HUES6 (cell line): Measurements from ENCODE around the gene ATR.
"Not testable (repeated sequence)": the region's sequence is repeated elsewhere in the genome, so short reads cannot be mapped to it uniquely, and the experiment has no call there.

Source experiments
- H3K27ac ChIP-seq: 2 replicates; pipeline ENCODE4 v1.7.0; 2013; ENCODE audit warnings: low read depth, mild to moderate bottlenecking, low read length, inconsistent platforms
- H3K27me3 ChIP-seq: 2 replicates; pipeline ENCODE4 v1.6.1; 2013; ENCODE audit warnings: low read length; ENCODE audit not compliant: control insufficient read depth, insufficient read depth
- H3K36me3 ChIP-seq: 2 replicates; pipeline ENCODE4 v1.6.1; 2013; ENCODE audit warnings: low read length; ENCODE audit not compliant: control insufficient read depth, insufficient read depth
- H3K4me1 ChIP-seq: 2 replicates; pipeline ENCODE4 v1.6.1; 2013; ENCODE audit warnings: low read length; ENCODE audit not compliant: control insufficient read depth, insufficient read depth
- H3K4me3 ChIP-seq: 2 replicates; pipeline ENCODE4 v1.5.1; 2013; ENCODE audit warnings: low read depth, low read length
- H3K9ac ChIP-seq: one replicate; pipeline ENCODE4 v1.6.1; 2013; ENCODE audit warnings: mild to moderate bottlenecking, low read length
- H3K9me3 ChIP-seq: 2 replicates; pipeline ENCODE4 v1.6.1; 2013; ENCODE audit warnings: low read depth, low read length; ENCODE audit not compliant: control insufficient read depth, insufficient read depth

ATR gene

DNA sequence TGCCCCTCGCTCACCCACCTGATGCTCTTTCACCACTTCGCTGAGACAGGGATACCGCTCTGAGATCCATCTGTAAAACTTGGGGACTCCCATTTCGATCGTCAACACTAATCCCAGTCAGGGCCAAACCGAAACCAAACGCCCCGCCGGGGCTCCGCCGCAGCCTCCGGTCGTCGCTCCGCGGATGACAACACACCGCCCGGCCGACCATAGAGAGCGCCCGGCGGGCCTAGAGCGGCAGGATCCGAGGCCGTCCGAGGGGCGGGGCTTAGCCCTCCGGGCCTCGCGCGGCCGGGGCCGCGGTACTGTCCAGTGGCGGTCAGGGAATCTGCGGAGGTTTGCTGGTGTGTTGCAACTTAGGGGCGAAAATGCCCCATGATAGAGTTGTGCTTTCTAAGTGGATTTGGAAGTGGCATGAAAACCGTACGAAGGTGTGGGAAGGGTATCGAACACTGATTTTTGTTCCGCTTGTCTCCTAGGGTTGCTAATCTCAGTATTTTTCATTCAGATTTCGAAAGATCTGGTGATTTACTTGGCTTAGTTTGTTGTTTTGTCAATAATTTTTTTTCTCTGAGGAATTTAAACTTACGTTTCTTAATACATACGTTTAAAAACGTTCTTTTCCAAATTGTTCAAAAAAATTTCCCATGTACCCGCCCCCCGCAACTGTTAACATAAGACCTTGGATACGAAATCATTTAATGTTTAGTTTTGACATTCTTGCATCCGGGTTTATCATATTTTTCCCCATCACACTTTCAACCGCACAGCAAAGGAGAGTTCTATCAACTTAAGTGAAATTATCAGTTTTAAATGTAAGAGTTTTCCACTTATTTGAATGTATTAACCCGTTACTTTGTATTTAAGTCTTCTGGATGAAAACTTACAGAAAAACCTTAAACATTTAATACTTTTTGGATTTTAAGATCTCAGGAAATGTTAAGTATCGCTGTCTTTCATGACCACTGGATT, 130.4 kb downstream of the ATR start, which contains the start of gene XRN1:
XRN1 (minus strand) TSS at position 186 of the 972 bp plus-strand sequence; CDS start at position 93, 93 bp downstream.
- Histone ChIP-seq H3K36me3 (no peaks in the 10 kb centered on the region; the same call in none of the 2 replicates), H3K4me1 (peaks cover 3% of the 10 kb centered on the region; the same call in 1 of the 2 replicates), H3K27ac (peak within 1 kb of the TSS; percentile 52; the same call in 1 of the 2 replicates), H3K27me3 (no peaks in the 10 kb centered on the region), H3K4me3 (peak within 1 kb of the TSS; percentile 95), H3K9me3 (0 out of 2 replicates have a peak, but pooled peaks cover 1% of the 10 kb centered on the region), H3K9ac (peak within 1 kb of the TSS; percentile 88)

DNA sequence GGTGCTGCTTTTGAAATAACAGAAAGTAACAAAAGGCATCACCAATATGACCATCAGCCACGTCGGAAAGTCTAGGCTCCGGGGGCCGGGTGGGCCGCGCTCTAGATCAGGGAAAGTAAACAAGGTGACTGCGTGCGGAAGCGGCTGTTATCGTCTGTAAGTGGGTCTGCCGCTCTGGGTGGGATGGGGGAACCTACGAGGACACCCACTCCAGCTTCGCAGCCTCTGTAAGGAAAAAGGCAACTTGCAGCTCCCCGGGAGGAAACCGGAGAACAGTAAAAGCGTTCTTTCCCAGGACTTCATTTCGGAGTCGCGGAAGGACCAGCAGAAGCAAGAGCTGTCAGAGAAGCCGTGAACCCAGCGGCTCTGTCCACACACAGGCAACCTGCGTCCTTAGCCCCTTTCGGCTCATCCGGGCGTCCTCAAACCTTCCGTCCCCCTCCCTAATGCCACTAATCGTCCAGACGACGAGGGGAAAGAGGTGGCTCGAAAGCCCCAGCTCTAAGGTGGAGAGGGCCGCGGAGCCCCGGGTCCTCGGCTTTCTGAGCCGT, 131.2 kb downstream of the ATR start:
- no peaks in the 10 kb centered on the region for H3K27me3 ChIP-seq
- H3K9ac ChIP-seq = peak overlapping the region; percentile 88
- 0 out of 2 replicates have a peak, but pooled peaks cover 4% of the 10 kb centered on the region for H3K9me3 ChIP-seq
- H3K27ac ChIP-seq = peak overlapping the region; percentile 52; the same call in 1 of the 2 replicates
- H3K4me1 ChIP-seq = peaks cover 3% of the 10 kb centered on the region; the same call in 1 of the 2 replicates
- peak overlapping the region; percentile 95 for H3K4me3 ChIP-seq
- H3K36me3 ChIP-seq = no peaks in the 10 kb centered on the region; the same call in none of the 2 replicates

DNA sequence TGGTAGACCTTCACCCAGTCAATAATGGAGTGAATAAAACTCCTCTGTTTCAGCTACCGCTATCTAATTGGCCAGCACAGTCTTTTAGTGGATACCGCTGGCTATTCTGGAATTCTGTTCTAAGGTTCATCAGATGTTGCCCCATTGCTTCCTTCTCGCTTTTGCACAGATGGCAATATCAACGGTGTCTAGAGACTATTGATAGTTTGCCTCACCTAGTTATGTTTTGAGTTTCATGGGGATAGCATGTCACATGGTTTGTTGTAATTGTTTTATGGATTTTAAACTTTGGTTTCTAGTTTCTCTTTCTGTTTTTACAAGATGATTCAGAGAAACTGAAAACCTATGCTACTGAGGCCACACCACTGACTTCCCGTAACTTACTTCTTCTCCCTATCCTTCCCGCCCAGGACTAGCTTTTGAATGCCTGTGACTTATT, 132.7 kb downstream of the ATR start:
- Histone ChIP-seq H3K9me3 (0 out of 2 replicates have a peak, but pooled peaks cover 4% of the 10 kb centered on the region), H3K36me3 (no peaks in the 10 kb centered on the region; the same call in 1 of the 2 replicates), H3K4me1 (peaks cover 3% of the 10 kb centered on the region; the same call in 1 of the 2 replicates), H3K9ac (no peak overlapping the region), H3K4me3 (no peak overlapping the region), H3K27ac (no peak overlapping the region), H3K27me3 (no peaks in the 10 kb centered on the region)

DNA sequence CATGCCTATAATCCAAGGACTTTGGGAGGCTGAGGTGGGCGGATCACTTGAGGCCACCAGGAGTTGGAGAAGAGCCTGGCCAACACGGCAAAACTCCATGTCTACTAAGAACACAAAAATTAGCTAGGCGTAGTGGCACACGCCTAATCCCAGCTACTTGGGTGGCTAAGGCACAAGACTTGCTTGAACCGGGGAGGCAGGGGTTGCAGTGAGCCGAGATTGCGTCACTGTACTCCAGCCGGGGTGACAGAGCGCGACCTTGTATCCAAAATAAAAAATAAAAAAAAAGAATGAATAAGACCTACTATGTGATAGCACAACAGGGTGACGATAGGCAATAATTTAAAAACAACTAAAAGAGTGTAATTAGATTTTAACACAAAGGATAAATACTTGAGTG, 134.2 kb downstream of the ATR start:
- Histone ChIP-seq H3K36me3 (no peaks in the 10 kb centered on the region; the same call in 1 of the 2 replicates), H3K9ac (no peak overlapping the region), H3K27ac (no peak overlapping the region), H3K9me3 (0 out of 2 replicates have a peak, but pooled peaks cover 4% of the 10 kb centered on the region), H3K27me3 (no peaks in the 10 kb centered on the region), H3K4me1 (peaks cover 3% of the 10 kb centered on the region; the same call in 1 of the 2 replicates), H3K4me3 (no peak overlapping the region)

DNA sequence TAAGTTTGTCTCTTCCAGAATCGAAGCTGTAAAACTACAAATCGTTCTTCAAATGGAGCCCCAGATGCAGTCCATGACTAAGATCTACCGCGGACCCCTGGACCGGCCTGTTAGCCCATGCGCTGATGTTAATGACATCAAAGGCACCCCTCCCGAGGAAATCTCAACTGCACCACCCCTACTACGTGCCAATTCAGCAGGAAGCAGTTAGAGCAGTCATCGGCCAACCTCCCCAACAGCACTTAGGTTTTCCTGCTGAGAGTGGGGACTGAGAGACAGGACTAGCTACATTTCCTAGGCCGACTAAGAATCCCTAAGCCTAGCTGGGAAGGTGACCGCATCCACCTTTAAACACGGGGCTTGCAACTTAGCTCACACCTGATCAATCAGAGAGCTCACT, 135.5 kb downstream of the ATR start:
- not testable (repeated sequence) for H3K9ac ChIP-seq, H3K4me1 ChIP-seq, H3K27me3 ChIP-seq, H3K36me3 ChIP-seq, H3K27ac ChIP-seq, H3K9me3 ChIP-seq, H3K4me3 ChIP-seq

DNA sequence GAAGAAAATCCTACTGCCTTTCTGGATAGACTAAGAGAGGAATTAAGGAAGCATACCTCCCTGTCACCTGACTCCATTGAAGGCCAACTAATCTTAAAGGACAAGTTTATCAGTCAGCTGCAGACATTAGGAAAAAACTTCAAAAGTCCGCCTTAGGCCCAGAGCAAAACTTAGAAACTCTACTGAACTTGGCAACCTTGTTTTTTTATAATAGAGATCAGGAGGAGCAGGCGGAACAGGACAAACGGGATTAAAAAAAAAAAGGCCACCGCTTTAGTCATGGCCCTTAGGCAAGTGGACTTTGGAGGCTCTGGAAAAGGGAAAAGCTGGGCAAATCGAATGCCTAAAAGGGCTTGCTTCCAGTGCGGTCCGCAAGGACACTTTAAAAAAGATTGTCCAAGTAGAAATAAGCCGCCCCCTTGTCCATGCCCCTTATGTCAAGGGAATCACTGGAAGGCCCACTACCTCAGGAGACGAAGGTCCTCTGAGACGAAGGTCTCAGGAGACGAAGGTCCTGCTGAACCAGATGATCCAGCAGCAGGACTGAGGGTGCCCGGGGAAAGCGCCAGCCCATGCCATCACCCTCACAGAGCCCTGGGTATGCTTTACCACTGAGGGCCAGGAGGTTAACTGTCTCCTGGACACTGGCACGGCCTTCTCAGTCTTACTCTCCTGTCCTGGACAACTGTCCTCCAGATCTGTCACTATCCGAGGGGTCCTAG, 138.9 kb downstream of the ATR start:
- not testable (repeated sequence) for H3K9ac ChIP-seq, H3K27ac ChIP-seq, H3K4me1 ChIP-seq, H3K4me3 ChIP-seq, H3K27me3 ChIP-seq, H3K9me3 ChIP-seq, H3K36me3 ChIP-seq

DNA sequence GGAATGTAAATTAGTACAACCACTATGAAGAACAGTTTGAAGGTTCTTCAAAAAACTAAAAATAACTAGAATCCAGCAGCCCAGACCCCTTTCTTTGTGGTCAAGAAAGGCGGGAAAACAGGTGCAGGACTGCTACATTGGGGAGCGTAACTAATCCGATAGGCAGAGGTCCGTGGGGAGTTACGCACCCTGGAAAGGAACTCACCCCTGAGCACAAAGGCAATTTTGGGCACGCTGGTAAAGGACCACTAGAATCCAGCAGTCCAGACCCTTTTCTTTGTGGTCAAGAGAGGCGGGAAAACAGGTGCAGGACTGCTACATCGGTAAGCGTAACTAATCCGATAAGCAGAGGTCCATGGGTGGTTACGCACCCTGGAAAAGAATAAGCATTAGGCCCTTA, 140.4 kb downstream of the ATR start:
- H3K36me3 ChIP-seq, H3K27me3 ChIP-seq, H3K9me3 ChIP-seq, H3K4me3 ChIP-seq, H3K4me1 ChIP-seq, H3K9ac ChIP-seq, H3K27ac ChIP-seq: not testable (repeated sequence)

DNA sequence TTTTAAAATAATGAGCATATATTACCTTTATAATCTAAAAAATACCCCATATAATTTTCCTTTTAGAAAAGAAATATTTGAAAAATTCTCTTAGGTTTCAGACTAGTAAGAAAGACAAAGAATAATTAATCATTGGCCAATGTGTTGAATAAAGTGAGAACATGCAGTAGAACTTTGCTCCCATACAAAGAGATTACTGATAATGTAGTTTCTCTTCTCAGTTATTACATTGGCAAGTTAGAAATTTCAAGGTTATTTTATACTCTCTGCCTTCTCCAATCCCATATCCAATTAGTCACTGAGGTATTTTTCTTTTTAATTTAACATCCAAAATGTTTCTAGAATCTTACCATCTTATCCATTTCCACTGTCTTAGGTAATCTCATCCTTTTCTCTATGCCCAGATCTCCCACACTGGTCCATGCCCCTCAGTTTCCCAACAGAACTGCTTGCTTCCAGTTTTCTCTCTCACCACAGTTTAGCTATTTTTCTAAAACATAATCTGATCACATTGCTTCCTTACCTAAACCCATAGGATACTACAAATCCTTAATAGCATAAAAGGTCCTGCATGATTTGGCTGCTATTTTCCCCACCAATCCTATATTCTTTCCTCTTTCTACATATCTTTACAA, 141.5 kb downstream of the ATR start:
- Histone ChIP-seq H3K36me3 (peaks cover 3% of the 10 kb centered on the region; the same call in 1 of the 2 replicates), H3K27me3 (no peaks in the 10 kb centered on the region), H3K9me3 (no peaks in the 10 kb centered on the region), H3K4me3 (no peak overlapping the region), H3K9ac (no peak overlapping the region), H3K4me1 (no peaks in the 10 kb centered on the region), H3K27ac (no peak overlapping the region)

DNA sequence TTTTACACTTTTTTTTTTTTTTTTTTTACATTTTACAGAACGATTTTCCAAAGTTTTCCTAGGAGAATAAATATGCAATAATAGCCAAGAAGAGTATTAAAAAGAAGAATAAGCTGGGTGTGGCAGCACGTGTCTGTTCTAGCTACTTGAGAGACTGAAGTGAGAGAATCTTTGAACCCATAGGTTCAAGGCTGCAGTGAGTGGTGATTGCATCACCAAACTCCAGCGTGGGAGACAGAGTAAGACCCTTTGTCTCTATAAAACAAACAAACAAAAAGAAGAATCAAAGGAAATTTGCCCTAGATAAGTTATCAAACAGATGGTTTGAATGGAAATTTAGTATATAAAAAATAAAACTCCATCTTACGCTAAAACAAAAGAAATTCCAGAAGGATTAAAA, 144.0 kb downstream of the ATR start:
- Histone ChIP-seq H3K27ac (no peak overlapping the region), H3K9me3 (no peaks in the 10 kb centered on the region), H3K9ac (no peak overlapping the region), H3K4me3 (no peak overlapping the region), H3K27me3 (no peaks in the 10 kb centered on the region), H3K4me1 (no peaks in the 10 kb centered on the region), H3K36me3 (peaks cover 16% of the 10 kb centered on the region; the same call in 1 of the 2 replicates)

DNA sequence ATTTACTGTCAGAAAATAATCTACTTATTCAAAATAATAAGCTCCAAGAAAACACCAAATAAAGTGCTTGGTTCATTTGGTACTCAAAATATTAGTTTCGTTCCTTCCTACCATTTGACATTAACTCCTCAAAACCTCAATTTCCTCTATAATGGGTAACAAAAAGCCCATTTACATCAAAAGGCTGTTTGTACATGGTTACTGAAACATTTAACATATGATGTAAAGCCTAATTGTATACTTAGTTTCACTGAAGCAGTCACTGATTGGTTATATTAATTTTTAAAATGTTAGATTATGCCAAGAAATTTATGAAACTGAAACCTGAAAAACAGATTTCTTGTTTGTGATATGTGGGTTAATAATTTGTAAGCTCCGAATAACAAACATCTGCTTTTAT, 145.4 kb downstream of the ATR start:
- no peak overlapping the region for H3K4me3 ChIP-seq

More for the DNA sequence above, 145.4 kb downstream of the ATR start:
- Histone ChIP-seq H3K27me3 (no peaks in the 10 kb centered on the region), H3K9me3 (no peaks in the 10 kb centered on the region), H3K36me3 (peaks cover 18% of the 10 kb centered on the region; the same call in 1 of the 2 replicates), H3K9ac (no peak overlapping the region), H3K4me1 (no peaks in the 10 kb centered on the region), H3K27ac (no peak overlapping the region)
